HEK293 (cell line): ENCODE data around the gene GSK3B.

ENCODE experiments used
- CTCF ChIA-PET: fragments of 350-600 bp; formaldehyde crosslinking; extraction: SDS; loops from one replicate; lab custom pipeline; 2021; ENCODE audit warnings: antibody characterized with exemption; lab: Yijun Ruan, JAX
- POLR2A ChIA-PET: fragments of 300-600 bp; formaldehyde crosslinking; extraction: SDS; loops from one replicate; lab custom pipeline; 2020; ENCODE audit warnings: antibody characterized with exemption, inconsistent platforms; lab: Yijun Ruan, JAX
- H3K27ac ChIP-seq: fragments of 200-500 bp; sonication (Bioruptor generic); 2 replicates; pipeline ENCODE4 v1.5.1; 2014; ENCODE audit warnings: low read depth, low read length, control low read depth, inconsistent platforms; ENCODE audit errors: extremely low read depth
- H3K36me3 ChIP-seq, 2 experiments: fragments of 200-500 bp in 1 of 2; sonication (Bioruptor generic) in 1 of 2; 1 replicate in 1 of 2; 2 replicates in 1 of 2; pipeline ENCODE4 v1.5.1; 2014 to 2017; ENCODE audit warnings: inconsistent platforms in 2 of 2, low read length in 2 of 2; ENCODE audit not compliant: control insufficient read depth in 2 of 2, insufficient read depth in 1 of 2
- H3K4me1 ChIP-seq: fragments of 200-500 bp; sonication (Bioruptor generic); 2 replicates; pipeline ENCODE4 v1.5.1; 2014; ENCODE audit warnings: mild to moderate bottlenecking, low read length, inconsistent platforms; ENCODE audit not compliant: control insufficient read depth, insufficient read depth
- H3K4me3 ChIP-seq: 2 replicates; pipeline ENCODE4 v1.5.1; 2011; ENCODE audit warnings: low read depth, mild to moderate bottlenecking, control low read depth, low read length, moderate library complexity
- H3K9me3 ChIP-seq: fragments of 200-500 bp; sonication (Bioruptor generic); 2 replicates; pipeline ENCODE4 v1.5.1; 2014; ENCODE audit warnings: low read depth, low read length, inconsistent platforms; ENCODE audit not compliant: control insufficient read depth, insufficient read depth
- AEBP2 ChIP-seq: fragments of 450-650 bp; formaldehyde crosslinking; IDR thresholded peaks from 2 replicates; pipeline ENCODE4 v1.5.1; 2016; ENCODE audit warnings: missing biosample characterization, missing genetic modification characterization, borderline replicate concordance
- BCL6B ChIP-seq: fragments of 450-650 bp; formaldehyde crosslinking; IDR thresholded peaks from 2 replicates; pipeline ENCODE4 v1.5.1; 2017; ENCODE audit warnings: missing biosample characterization, missing genetic modification characterization
- ELK4 ChIP-seq: IDR thresholded peaks from 2 replicates; pipeline ENCODE4 v1.6.1; 2011; ENCODE audit warnings: mild to moderate bottlenecking, low read depth, low read length, borderline replicate concordance
- HOXC10 ChIP-seq: sonication (generic); formaldehyde crosslinking; IDR thresholded peaks from 2 replicates; pipeline ENCODE4 v1.8.1; 2023; ENCODE audit warnings: mild to moderate bottlenecking, missing genetic modification reagents
- INSM2 ChIP-seq: fragments of 450-650 bp; formaldehyde crosslinking; IDR thresholded peaks from 2 replicates; pipeline ENCODE4 v1.5.1; 2016; ENCODE audit warnings: missing biosample characterization, missing genetic modification characterization
- KLF16 ChIP-seq: fragments of 450-650 bp; formaldehyde crosslinking; IDR thresholded peaks from 2 replicates; pipeline ENCODE4 v1.5.1; 2017; ENCODE audit warnings: missing biosample characterization, missing genetic modification characterization
- WT1 ChIP-seq: fragments of 450-650 bp; formaldehyde crosslinking; IDR thresholded peaks from 2 replicates; pipeline ENCODE4 v1.5.1; 2016; ENCODE audit warnings: missing biosample characterization, missing genetic modification characterization
- ZBTB10 ChIP-seq: fragments of 450-650 bp; formaldehyde crosslinking; IDR thresholded peaks from 2 replicates; pipeline ENCODE4 v1.5.1; 2016; ENCODE audit warnings: missing biosample characterization, missing genetic modification characterization
- ZEB2 ChIP-seq: fragments of 450-650 bp; formaldehyde crosslinking; IDR thresholded peaks from 2 replicates; pipeline ENCODE4 v1.5.1; 2016; ENCODE audit warnings: missing biosample characterization, missing genetic modification characterization
- ZFP3 ChIP-seq: fragments of 450-650 bp; formaldehyde crosslinking; IDR thresholded peaks from 2 replicates; pipeline ENCODE4 v1.5.1; 2016; ENCODE audit warnings: low read depth, missing biosample characterization, missing genetic modification characterization
- ZNF174 ChIP-seq: fragments of 450-650 bp; formaldehyde crosslinking; IDR thresholded peaks from 2 replicates; pipeline ENCODE4 v1.5.0; 2017; ENCODE audit warnings: missing biosample characterization, mild to moderate bottlenecking, missing genetic modification characterization
- ZNF26 ChIP-seq: fragments of 450-650 bp; formaldehyde crosslinking; IDR thresholded peaks from 2 replicates; pipeline ENCODE4 v1.5.1; 2016; ENCODE audit warnings: missing biosample characterization, missing genetic modification characterization
- ZNF311 ChIP-seq: fragments of 450-650 bp; formaldehyde crosslinking; IDR thresholded peaks from 2 replicates; pipeline ENCODE4 v1.5.1; 2017; ENCODE audit warnings: missing biosample characterization, missing genetic modification characterization, borderline replicate concordance
- ZNF350 ChIP-seq: fragments of 450-650 bp; formaldehyde crosslinking; IDR thresholded peaks from 2 replicates; pipeline ENCODE4 v1.5.0; 2017; ENCODE audit warnings: missing biosample characterization, mild to moderate bottlenecking, missing genetic modification characterization
- ZNF48 ChIP-seq: fragments of 450-650 bp; formaldehyde crosslinking; IDR thresholded peaks from 2 replicates; pipeline ENCODE4 v1.5.1; 2016; ENCODE audit warnings: missing biosample characterization, missing genetic modification characterization
- ZNF530 ChIP-seq: fragments of 450-650 bp; formaldehyde crosslinking; IDR thresholded peaks from 2 replicates; pipeline ENCODE4 v1.5.1; 2016; ENCODE audit warnings: low read depth, missing biosample characterization, missing genetic modification characterization
- ZNF548 ChIP-seq: fragments of 450-650 bp; formaldehyde crosslinking; IDR thresholded peaks from 2 replicates; pipeline ENCODE4 v1.5.1; 2016; ENCODE audit warnings: missing biosample characterization, missing genetic modification characterization
- ZNF560 ChIP-seq: fragments of 450-650 bp; formaldehyde crosslinking; IDR thresholded peaks from 2 replicates; pipeline ENCODE4 v1.5.1; 2017; ENCODE audit warnings: missing biosample characterization, missing genetic modification characterization, borderline replicate concordance
- ZNF624 ChIP-seq: fragments of 450-650 bp; formaldehyde crosslinking; IDR thresholded peaks from 2 replicates; pipeline ENCODE4 v1.5.1; 2017; ENCODE audit warnings: missing biosample characterization, missing genetic modification characterization
- ZNF658 ChIP-seq: fragments of 450-650 bp; formaldehyde crosslinking; IDR thresholded peaks from 2 replicates; pipeline ENCODE4; 2016; ENCODE audit warnings: missing biosample characterization, missing genetic modification characterization
- ZXDB ChIP-seq: fragments of 450-650 bp; formaldehyde crosslinking; IDR thresholded peaks from 2 replicates; pipeline ENCODE4 v1.5.1; 2016; ENCODE audit warnings: missing biosample characterization, missing genetic modification characterization

Gene GSK3B

GRCh38 chr3:119885746-119886530 lies 208.3 kb downstream of the GSK3B start:
- no peaks in the 10 kb centered on the region for H3K9me3 ChIP-seq
- POLR2A ChIA-PET = no interaction called here
- CTCF ChIA-PET = no interaction called here
- no peak for TF ChIP-seq KLF16
- TF ChIP-seq ZBTB10 (tag by site-specific recombination) = no peak
- no peak for TF ChIP-seq ZXDB (tag by site-specific recombination)
- no peak for TF ChIP-seq ZNF311 (tag by site-specific recombination)
- no peak overlapping the region for H3K27ac ChIP-seq
- no peaks in the 10 kb centered on the region for H3K4me1 ChIP-seq
- H3K4me3 ChIP-seq = no peak overlapping the region
- H3K36me3 ChIP-seq = peaks cover 0 to 12% of the 10 kb centered on the region in 2 experiments; a peak in 1 of 3 replicates

GRCh38 chr3:119884161-119884557 lies 210.1 kb downstream of the GSK3B start:
- Histone ChIP-seq H3K4me1 (no peaks in the 10 kb centered on the region), H3K4me3 (no peak overlapping the region), H3K9me3 (no peaks in the 10 kb centered on the region), H3K36me3 (peaks cover 0 to 18% of the 10 kb centered on the region in 2 experiments; a peak in 1 of 3 replicates), H3K27ac (no peak overlapping the region)
- ChIA-PET POLR2A (no interaction called here), CTCF (interaction anchor here (1.4 kb wide), 1 partner anchor 8 kb away, joined by 7 read pairs; no protein-coding TSS in a partner anchor)
- no peak for TF ChIP-seq HOXC10 (CRISPR knock-in tag)
- no peak for TF ChIP-seq INSM2 (tag by site-specific recombination)
- TF ChIP-seq ZNF658 (tag by site-specific recombination) = no peak
- no peak for TF ChIP-seq ZNF548
- TF ChIP-seq WT1 (tag by site-specific recombination) = no peak
- no peak for TF ChIP-seq AEBP2 (tag by site-specific recombination)
- TF ChIP-seq ZFP3 (tag by site-specific recombination) = no peak
- TF ChIP-seq ZNF624 (tag by site-specific recombination) = no peak
- no peak for TF ChIP-seq ZNF350
- TF ChIP-seq ZNF26 (tag by site-specific recombination) = no peak
- TF ChIP-seq ZEB2 (tag by site-specific recombination) = no peak
- TF ChIP-seq ZNF530 (tag by site-specific recombination) = no peak
- no peak for TF ChIP-seq BCL6B (tag by site-specific recombination)
- no peak for TF ChIP-seq ZNF48 (tag by site-specific recombination)
- no peak for TF ChIP-seq ZNF174 (tag by site-specific recombination)
- TF ChIP-seq ZNF560 = no peak
- no peak for TF ChIP-seq ELK4
